HG02588 (cell line): ENCODE results near the gene EPB41L2.

ENCODE experiments used
- ATAC-seq: cut with Tn5 transposase; IDR thresholded peaks from one replicate; pipeline ENCODE4 v1.9.1; 2021; ENCODE audit warnings: mild to moderate bottlenecking, moderate library complexity; ENCODE audit not compliant: unreplicated experiment

EPB41L2 gene

GRCh38 chr6:130847001-130847910 lies 215.8 kb downstream of the EPB41L2 start:
- no peak for ATAC-seq

GRCh38 chr6:130846501-130846900 lies 216.5 kb downstream of the EPB41L2 start:
- ATAC-seq: no peak

- no peak for ATAC-seq
These were observed 219.3 kb downstream of the EPB41L2 start for GRCh38 chr6:130843575-130844320.

GRCh38 chr6:130841128-130841728 lies 221.8 kb downstream of the EPB41L2 start:
- ATAC-seq: no peak

GRCh38 chr6:130840050-130840449 lies 223.0 kb downstream of the EPB41L2 start:
- no peak for ATAC-seq

GRCh38 chr6:130839379-130839778 lies 223.7 kb downstream of the EPB41L2 start:
- ATAC-seq: no peak

- ATAC-seq: no peak
These were observed 224.1 kb downstream of the EPB41L2 start for GRCh38 chr6:130838951-130839350.

- no peak for ATAC-seq
These were observed 224.7 kb downstream of the EPB41L2 start for GRCh38 chr6:130838250-130838860.

GRCh38 chr6:130837067-130837466 lies 226.0 kb downstream of the EPB41L2 start:
- ATAC-seq: no peak

- ATAC-seq: no peak
These were observed 226.9 kb downstream of the EPB41L2 start for GRCh38 chr6:130836055-130836640.

- ATAC-seq: no peak
These were observed 228.4 kb downstream of the EPB41L2 start for GRCh38 chr6:130834482-130835251.

- no peak for ATAC-seq
These were observed 229.5 kb downstream of the EPB41L2 start for GRCh38 chr6:130833569-130833968.

- ATAC-seq: no peak
These were observed 231.4 kb downstream of the EPB41L2 start for GRCh38 chr6:130831607-130832006.

- no peak for ATAC-seq
These were observed 233.6 kb downstream of the EPB41L2 start for GRCh38 chr6:130829333-130829910.

GRCh38 chr6:130827247-130828149 lies 235.5 kb downstream of the EPB41L2 start, which contains the start of gene SMLR1:
Gene SMLR1, plus strand, starts transcription at chr6:130827406. Its CDS starts 8 bp downstream, at chr6:130827414.
- ATAC-seq: no peak

- ATAC-seq: no peak
These were observed 236.4 kb downstream of the EPB41L2 start for GRCh38 chr6:130826442-130827246.

GRCh38 chr6:130825772-130826441 lies 237.1 kb downstream of the EPB41L2 start:
- ATAC-seq: no peak
